Brain pericyte (primary cell): ENCODE data around the gene EIF2S1.
"Not testable (repeated sequence)": the region's sequence is repeated elsewhere in the genome, so short reads cannot be mapped to it uniquely, and the experiment has no call there.

Source experiments
- DNase-seq: peaks from one replicate; pipeline ENCODE4 v3.0.0-alpha.2; 2012; ENCODE audit warnings: low read depth, low spot score

Gene EIF2S1

GRCh38 chr14:67371247-67372148 is 11.4 kb downstream of the EIF2S1 start:
- DNase-seq, result no peak

GRCh38 chr14:67372833-67373232 is 12.7 kb downstream of the EIF2S1 start:
- DNase-seq, result no peak

GRCh38 chr14:67373347-67373746 is 13.2 kb downstream of the EIF2S1 start:
- DNase-seq, result no peak

- DNase-seq, result no peak
Observed at GRCh38 chr14:67377916-67378315, 17.8 kb downstream of the EIF2S1 start.

- DNase-seq, result no peak
Observed at GRCh38 chr14:67385120-67385519, 25.0 kb downstream of the EIF2S1 start.

GRCh38 chr14:67385618-67386017 is 25.5 kb downstream of the EIF2S1 start:
- DNase-seq, result no peak

- DNase-seq, result no peak
Observed at GRCh38 chr14:67387195-67387594, 27.1 kb downstream of the EIF2S1 start.

- no peak for DNase-seq
Observed at GRCh38 chr14:67389275-67389674, 29.1 kb downstream of the EIF2S1 start.

GRCh38 chr14:67389811-67390534 is 29.8 kb downstream of the EIF2S1 start:
- no peak for DNase-seq

GRCh38 chr14:67391268-67391667 is 31.1 kb downstream of the EIF2S1 start:
- DNase-seq, result no peak

- DNase-seq, result no peak
Observed at GRCh38 chr14:67392123-67392522, 32.0 kb downstream of the EIF2S1 start.

- DNase-seq, result no peak
Observed at GRCh38 chr14:67392800-67393199, 32.7 kb downstream of the EIF2S1 start.

- no peak for DNase-seq
Observed at GRCh38 chr14:67393689-67394088, 33.6 kb downstream of the EIF2S1 start.

GRCh38 chr14:67395086-67395875 is 35.2 kb downstream of the EIF2S1 start:
- DNase-seq, result no peak

- no peak for DNase-seq
Observed at GRCh38 chr14:67395876-67396189, 35.7 kb downstream of the EIF2S1 start.

- DNase-seq, result no peak
Observed at GRCh38 chr14:67396381-67396970, 36.3 kb downstream of the EIF2S1 start.

- DNase-seq, result no peak
Observed at GRCh38 chr14:67397536-67397935, 37.4 kb downstream of the EIF2S1 start.

- DNase-seq, result no peak
Observed at GRCh38 chr14:67400434-67400833, 40.3 kb downstream of the EIF2S1 start.

GRCh38 chr14:67405771-67406170 is 45.6 kb downstream of the EIF2S1 start:
- no peak for DNase-seq

- not testable (repeated sequence) for DNase-seq
Observed at GRCh38 chr14:67408122-67408801, 48.1 kb downstream of the EIF2S1 start.

- DNase-seq, result no peak
Observed at GRCh38 chr14:67409461-67409860, 49.3 kb downstream of the EIF2S1 start.
